Activated T-helper 2 cell treated with anti-CD3 and anti-CD28 coated beads, Interferon-gamma antibody, Interleukin-2, Interleukin-4, amounts not matched to agents 10 μg/mL and 5 μg/mL and 100 μg/mL, durations not matched to agents 14 hours and 24 hours and 36 hours (primary cell): ENCODE results near the gene FAM111B. TPM values are rescaled to one million over a fixed set of nuclear protein-coding genes. Genes with fewer than 3 reads are reported as not detected.

Source experiments
- DNase-seq: peaks from one replicate; pipeline ENCODE4 v3.0.0; 2021; ENCODE audit warnings: low spot score
- H3K27ac Mint-ChIP-seq: one replicate; pipeline ENCODE4 v1.8.0; 2021; ENCODE audit warnings: mixed read lengths
- H3K27me3 Mint-ChIP-seq: one replicate; pipeline ENCODE4 v1.8.0; 2021; ENCODE audit warnings: low read depth, mixed read lengths
- H3K36me3 Mint-ChIP-seq: one replicate; pipeline ENCODE4 v1.8.0; 2021; ENCODE audit warnings: low read depth, mixed read lengths
- H3K4me1 Mint-ChIP-seq: one replicate; pipeline ENCODE4 v1.8.0; 2021; ENCODE audit warnings: low read depth, mixed read lengths
- H3K4me3 Mint-ChIP-seq: one replicate; pipeline ENCODE4 v1.8.0; 2021; ENCODE audit warnings: low read depth, mild to moderate bottlenecking, moderate library complexity, mixed read lengths
- H3K9me3 Mint-ChIP-seq: one replicate; pipeline ENCODE4 v1.8.0; 2021; ENCODE audit warnings: mixed read lengths
- intact Hi-C: fragments of 100-400 bp; cut with micrococcal nuclease; formaldehyde crosslinking; loops from one replicate; pipeline ENCODE4 v1.15.1; 2023
- total RNA-seq: library from RNA; stranded (reverse); gene quantifications from 2 replicates; pipeline ENCODE4 v1.2.3, GENCODE V29; 2022

FAM111B gene
- total RNA-seq, 1 donor from 2014 or later = 57.6 TPM

- H3K4me3 Mint-ChIP-seq = peak overlapping the region; percentile 94
- H3K9me3 Mint-ChIP-seq = no peaks in the 10 kb centered on the region
- H3K27ac Mint-ChIP-seq = peak overlapping the region; percentile 53
- peaks cover 77% of the 10 kb centered on the region for H3K4me1 Mint-ChIP-seq
- no peaks in the 10 kb centered on the region for H3K27me3 Mint-ChIP-seq
- intact Hi-C loops = loop anchor here (2.0 to 10.0 kb wide), 3 partner anchors 415 to 1481 kb away; partner anchors contain the start of gene ZDHHC5
- DNase-seq = no peak
- H3K36me3 Mint-ChIP-seq = peaks cover 57% of the 10 kb centered on the region
Measured at GRCh38 chr11:59145534-59145933, 38.5 kb downstream of the FAM111B start.

GRCh38 chr11:59151761-59152160 lies 44.7 kb downstream of the FAM111B start:
- Mint-ChIP-seq H3K27me3 (no peaks in the 10 kb centered on the region), H3K27ac (peak overlapping the region; percentile 67), H3K4me3 (no peak overlapping the region), H3K9me3 (no peaks in the 10 kb centered on the region), H3K4me1 (peaks cover 54% of the 10 kb centered on the region), H3K36me3 (peaks cover 73% of the 10 kb centered on the region)
- intact Hi-C loops = loop anchor here (1.0 to 10.0 kb wide), 2 partner anchors 7 to 197 kb away; no protein-coding TSS in a partner anchor
- DNase-seq = no peak

DNA sequence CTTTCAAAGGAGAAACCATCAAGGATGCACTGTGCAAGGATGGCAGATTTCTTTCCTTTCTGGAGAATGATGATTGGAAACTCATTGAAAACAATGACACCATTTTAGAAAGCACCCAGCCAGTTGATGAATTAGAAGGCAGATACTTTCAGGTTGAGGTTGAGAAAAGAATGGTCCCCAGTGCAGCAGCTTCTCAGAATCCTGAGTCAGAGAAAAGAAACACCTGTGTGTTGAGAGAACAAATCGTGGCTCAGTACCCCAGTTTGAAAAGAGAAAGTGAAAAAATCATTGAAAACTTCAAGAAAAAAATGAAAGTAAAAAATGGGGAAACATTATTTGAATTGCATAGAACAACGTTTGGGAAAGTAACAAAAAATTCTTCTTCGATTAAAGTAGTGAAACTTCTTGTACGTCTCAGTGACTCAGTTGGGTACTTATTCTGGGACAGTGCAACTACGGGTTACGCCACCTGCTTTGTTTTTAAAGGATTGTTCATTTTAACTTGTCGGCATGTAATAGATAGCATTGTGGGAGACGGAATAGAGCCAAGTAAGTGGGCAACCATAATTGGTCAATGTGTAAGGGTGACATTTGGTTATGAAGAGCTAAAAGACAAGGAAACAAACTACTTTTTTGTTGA lies 45.4 kb downstream of the FAM111B start:
- Mint-ChIP-seq H3K9me3 (no peaks in the 10 kb centered on the region), H3K4me3 (peak overlapping the region; percentile 49), H3K4me1 (peaks cover 49% of the 10 kb centered on the region), H3K27me3 (no peaks in the 10 kb centered on the region), H3K36me3 (peaks cover 66% of the 10 kb centered on the region), H3K27ac (peak overlapping the region; percentile 67)
- intact Hi-C loops = loop anchor here (1.0 to 10.0 kb wide), 2 partner anchors 8 to 198 kb away; no protein-coding TSS in a partner anchor
- no peak for DNase-seq

- peaks cover 44% of the 10 kb centered on the region for H3K36me3 Mint-ChIP-seq
Measured at GRCh38 chr11:59154610-59155009, 47.6 kb downstream of the FAM111B start.

DNA sequence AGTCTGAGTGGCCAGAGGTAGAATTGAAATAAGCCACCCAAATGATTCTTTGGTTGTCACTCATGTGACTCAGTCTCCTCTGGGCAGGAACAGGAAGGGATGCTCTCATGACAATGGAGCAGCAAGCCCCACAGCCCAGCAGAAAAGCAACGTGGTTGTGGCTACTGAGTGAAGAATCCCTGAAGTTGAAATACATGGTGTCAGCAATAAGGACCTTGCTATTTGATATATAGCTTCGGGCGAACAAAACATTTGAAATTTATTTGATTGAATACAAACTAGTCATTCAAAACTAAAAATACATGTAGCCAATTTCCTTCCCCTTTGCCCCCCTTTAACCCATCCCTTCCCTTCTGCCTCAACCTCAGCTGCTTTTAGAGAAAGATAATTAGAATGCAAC lies 50.4 kb downstream of the FAM111B start:
- Mint-ChIP-seq H3K4me1 (peaks cover 18% of the 10 kb centered on the region), H3K36me3 (peaks cover 22% of the 10 kb centered on the region), H3K27me3 (peaks cover 6% of the 10 kb centered on the region), H3K9me3 (no peaks in the 10 kb centered on the region), H3K27ac (no peak overlapping the region), H3K4me3 (no peak overlapping the region)
- intact Hi-C loops = loop anchor here (10.0 kb wide), 1 partner anchor 203 kb away; no protein-coding TSS in a partner anchor
- no peak for DNase-seq

More at GRCh38 chr11:59154610-59155009, 47.6 kb downstream of the FAM111B start:
- no peaks in the 10 kb centered on the region for H3K9me3 Mint-ChIP-seq
- H3K27me3 Mint-ChIP-seq = no peaks in the 10 kb centered on the region
- intact Hi-C loops = loop anchor here (10.0 kb wide), 1 partner anchor 200 kb away; no protein-coding TSS in a partner anchor
- H3K4me1 Mint-ChIP-seq = peaks cover 36% of the 10 kb centered on the region
- H3K27ac Mint-ChIP-seq = no peak overlapping the region
- DNase-seq = no peak
- no peak overlapping the region for H3K4me3 Mint-ChIP-seq

DNA sequence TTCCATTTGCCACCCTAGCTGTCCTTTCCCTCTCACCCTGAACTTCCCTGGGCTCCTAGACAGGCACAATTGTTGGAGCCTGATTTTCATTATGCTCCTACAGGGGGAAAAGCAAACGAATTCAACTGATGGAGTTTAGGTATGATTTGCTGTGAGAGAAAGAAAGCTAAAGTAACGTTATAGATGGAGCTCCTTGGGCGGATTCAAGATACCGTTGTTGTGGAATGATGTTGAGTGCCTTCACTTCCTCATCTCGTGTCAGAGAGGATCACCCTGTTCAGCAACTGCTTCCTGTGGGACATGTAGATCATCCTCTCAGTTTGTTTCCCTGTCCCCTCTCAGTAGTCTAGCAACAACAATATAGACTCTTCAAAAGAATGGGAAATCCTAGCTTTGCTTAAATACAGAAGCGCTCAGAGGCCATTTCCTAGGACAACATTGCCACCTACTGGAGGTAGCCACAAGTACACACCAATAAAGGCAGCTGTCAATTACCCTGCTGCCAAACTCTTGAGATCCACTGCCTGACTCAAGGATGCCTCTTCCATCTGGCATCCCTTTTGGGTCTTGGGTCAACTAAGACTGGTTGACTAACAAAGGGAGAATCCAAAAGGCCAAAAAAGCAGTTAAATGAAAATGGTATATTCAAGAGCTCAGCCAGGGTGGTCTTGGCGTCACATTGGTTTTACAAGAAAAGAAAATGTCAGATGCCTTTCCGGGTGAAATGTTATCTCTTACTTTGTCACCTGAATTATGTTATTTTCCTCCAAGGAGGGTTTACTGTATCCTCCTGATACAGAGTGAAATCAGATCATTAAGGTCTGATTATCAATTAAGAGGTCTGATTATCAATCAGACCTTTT lies 51.4 kb downstream of the FAM111B start:
- intact Hi-C loops = loop anchor here (1.0 to 10.0 kb wide), 4 partner anchors 16 to 204 kb away; partner anchors contain the start of gene FAM111A
- H3K4me1 Mint-ChIP-seq = peaks cover 13% of the 10 kb centered on the region
- H3K27me3 Mint-ChIP-seq = peaks cover 8% of the 10 kb centered on the region
- H3K9me3 Mint-ChIP-seq = no peaks in the 10 kb centered on the region
- peaks cover 13% of the 10 kb centered on the region for H3K36me3 Mint-ChIP-seq
- no peak overlapping the region for H3K4me3 Mint-ChIP-seq
- DNase-seq = peak; percentile 47
- no peak overlapping the region for H3K27ac Mint-ChIP-seq

DNA sequence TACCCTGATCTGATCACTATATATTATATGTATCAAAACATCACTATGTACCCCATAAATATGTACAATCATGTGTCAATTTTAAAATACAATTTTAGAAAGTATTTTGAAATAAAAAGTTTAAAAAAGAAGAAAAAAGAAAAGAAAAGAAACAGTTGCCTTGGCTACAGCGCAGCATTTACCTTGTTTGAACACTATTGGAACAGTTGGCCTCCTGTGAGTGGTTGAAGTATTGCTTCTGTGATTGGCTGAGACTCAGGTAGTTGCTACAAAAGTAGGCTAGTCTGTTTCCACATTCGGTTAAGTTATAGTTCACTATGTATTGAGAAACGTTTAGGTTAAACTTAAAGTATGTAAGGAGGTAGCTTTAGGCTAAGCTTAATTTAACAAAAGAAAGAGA lies 57.0 kb downstream of the FAM111B start:
- intact Hi-C loops = no loop called here
- H3K36me3 Mint-ChIP-seq = no peaks in the 10 kb centered on the region

DNA sequence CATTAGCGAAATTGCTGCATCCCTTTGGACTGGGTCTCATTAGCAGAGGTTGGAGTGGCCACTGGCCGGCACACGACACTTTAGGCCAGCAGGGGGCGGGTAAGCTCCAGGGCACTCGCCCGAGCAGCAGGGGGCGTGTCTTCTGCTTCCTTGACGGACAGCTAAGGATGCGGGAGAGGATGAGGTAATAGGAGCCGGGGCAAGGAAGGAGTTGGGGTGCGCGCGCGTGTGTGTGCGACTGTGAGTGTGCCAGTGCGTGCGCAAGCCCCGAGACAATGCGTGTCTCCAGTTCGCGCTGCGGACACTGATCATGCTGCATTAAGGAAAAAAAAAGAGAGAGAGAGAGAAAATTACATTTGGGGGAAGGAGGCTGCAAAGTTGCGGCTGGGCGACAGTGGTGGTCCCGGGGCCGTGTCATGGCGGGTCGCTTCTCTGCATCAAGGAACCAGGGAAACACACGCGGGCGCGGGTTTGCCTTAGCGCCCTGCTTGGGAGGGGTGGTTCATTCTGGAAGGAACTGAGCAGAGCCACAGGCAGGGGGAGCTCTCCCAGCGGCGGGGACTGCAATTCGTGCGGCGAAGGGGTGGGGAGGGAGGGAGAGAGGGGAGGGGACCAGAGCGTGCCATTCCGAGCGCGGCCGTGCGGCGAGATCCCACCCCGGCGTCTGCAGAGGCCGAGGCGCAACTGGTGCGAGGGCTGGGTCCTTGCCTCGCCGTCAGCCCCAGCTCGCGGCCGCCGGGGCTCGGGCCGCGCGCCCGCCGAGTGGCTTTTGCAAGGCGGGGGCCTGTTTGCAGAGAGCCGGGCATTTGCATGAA lies 64.7 kb downstream of the FAM111B start, which contains the start of gene DTX4:
TSS of gene DTX4 (plus strand) at position 625 of the 815 bp plus-strand sequence. CDS start 464 bp downstream, outside the sequence.
- intact Hi-C loops = loop anchor here (1.0 kb wide), 4 partner anchors 15 to 259 kb away; no protein-coding TSS in a partner anchor
- H3K36me3 Mint-ChIP-seq = no peaks in the 10 kb centered on the region
- peak within 1 kb of the TSS; percentile 82 for H3K4me3 Mint-ChIP-seq
- DNase-seq = peak; percentile 82
- no peak within 1 kb of the TSS for H3K27ac Mint-ChIP-seq
- H3K27me3 Mint-ChIP-seq = peaks cover 47% of the 10 kb centered on the region
- H3K9me3 Mint-ChIP-seq = no peaks in the 10 kb centered on the region
- H3K4me1 Mint-ChIP-seq = peaks cover 11% of the 10 kb centered on the region

More for the DNA sequence above, 57.0 kb downstream of the FAM111B start:
- no peak for DNase-seq
- peaks cover 1% of the 10 kb centered on the region for H3K4me1 Mint-ChIP-seq
- H3K4me3 Mint-ChIP-seq = no peak overlapping the region
- no peak overlapping the region for H3K27ac Mint-ChIP-seq
- peaks cover 30% of the 10 kb centered on the region for H3K27me3 Mint-ChIP-seq
- no peaks in the 10 kb centered on the region for H3K9me3 Mint-ChIP-seq

DNA sequence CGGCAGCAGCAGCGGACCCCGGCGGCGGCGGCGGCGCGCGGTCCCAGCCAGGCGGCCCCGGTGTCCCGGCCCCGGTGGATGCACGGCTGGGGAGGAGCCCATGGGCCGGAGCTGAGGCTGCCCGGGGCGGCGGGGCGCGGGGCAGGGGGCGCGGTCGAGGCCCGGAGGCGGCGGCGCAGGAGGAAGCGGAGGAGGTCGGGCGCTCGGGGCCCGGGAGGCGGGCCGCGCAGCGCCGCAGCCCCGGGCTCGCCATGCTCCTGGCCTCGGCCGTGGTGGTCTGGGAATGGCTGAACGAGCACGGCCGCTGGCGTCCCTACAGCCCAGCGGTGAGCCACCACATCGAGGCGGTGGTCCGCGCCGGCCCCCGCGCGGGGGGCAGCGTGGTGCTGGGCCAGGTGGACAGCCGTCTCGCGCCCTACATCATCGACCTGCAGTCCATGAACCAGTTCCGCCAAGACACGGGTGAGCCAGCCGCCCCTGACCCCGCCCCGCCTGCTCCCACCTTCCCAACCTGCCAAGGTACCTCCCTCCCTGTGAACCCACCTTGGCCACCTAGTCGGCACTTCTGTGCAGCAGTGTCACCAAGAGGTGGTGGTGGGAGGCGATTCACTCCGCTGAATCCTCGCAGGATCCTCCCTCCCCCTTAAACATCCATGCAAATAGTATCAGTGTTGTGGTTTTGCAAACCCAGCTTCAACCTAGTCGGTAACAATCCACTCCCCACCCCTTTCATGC lies 65.5 kb downstream of the FAM111B start:
- peak overlapping the region; percentile 82 for H3K4me3 Mint-ChIP-seq
- H3K9me3 Mint-ChIP-seq = no peaks in the 10 kb centered on the region
- no peak overlapping the region for H3K27ac Mint-ChIP-seq
- intact Hi-C loops = no loop called here
- H3K4me1 Mint-ChIP-seq = peaks cover 11% of the 10 kb centered on the region
- no peaks in the 10 kb centered on the region for H3K36me3 Mint-ChIP-seq
- no peak for DNase-seq
- H3K27me3 Mint-ChIP-seq = peaks cover 49% of the 10 kb centered on the region

DNA sequence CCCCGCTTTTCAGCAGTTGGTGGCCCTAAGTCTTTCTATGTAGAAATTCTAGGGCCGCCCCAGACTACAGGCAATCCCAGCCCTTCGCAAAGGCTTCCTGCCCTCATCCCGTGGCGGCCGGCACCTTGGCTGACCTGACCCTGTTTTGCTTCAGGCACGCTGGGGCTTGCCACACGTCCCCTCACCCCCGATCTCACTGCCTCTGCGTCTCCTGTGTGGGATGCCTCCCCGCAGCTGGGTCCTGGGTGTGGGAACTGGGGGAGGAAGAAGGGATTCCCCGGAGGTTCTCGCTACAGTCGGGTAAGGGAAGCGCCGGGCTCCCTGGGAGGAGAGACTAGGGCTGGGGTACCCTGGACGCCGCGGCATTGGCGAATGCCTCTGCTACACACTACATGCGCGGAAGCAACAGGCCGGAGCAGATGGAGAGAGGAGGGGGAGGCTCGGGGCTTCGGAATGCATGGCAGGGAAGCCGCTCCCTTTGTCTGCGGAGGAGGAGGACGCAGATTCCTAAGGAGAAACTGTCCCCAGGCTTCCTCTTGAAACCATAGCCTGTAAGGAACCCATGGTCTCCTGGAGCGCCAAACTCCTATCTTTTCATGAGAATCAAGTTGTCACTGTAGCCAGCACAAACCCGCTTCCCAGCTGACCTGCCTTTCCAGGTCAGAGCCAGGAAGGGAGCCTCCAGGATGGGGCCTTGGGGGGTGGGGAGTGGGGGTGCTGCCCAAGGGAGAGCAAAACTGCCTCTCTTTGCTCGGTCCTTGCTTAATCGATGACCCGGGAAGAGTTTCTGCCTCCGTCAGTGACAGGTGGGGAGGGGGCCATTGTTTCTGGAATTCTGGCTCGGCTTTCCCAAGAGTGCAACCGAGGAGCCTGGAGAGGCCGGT lies 66.3 kb downstream of the FAM111B start:
- Mint-ChIP-seq H3K4me1 (peaks cover 11% of the 10 kb centered on the region), H3K27me3 (peaks cover 51% of the 10 kb centered on the region), H3K27ac (no peak overlapping the region), H3K9me3 (no peaks in the 10 kb centered on the region), H3K36me3 (no peaks in the 10 kb centered on the region), H3K4me3 (peak overlapping the region; percentile 82)
- no peak for DNase-seq
- intact Hi-C loops = no loop called here
